Inflammatory macrophage treated with lipopolysaccharide for 1 hour (primary cell): ENCODE results near the gene TBX22.
"Not testable (repeated sequence)": the region's sequence is repeated elsewhere in the genome, so short reads cannot be mapped to it uniquely, and the experiment has no call there.

ENCODE experiments used
- DNase-seq, 2 donors: peaks; one replicate each; pipeline ENCODE4 v3.0.0-alpha.2; 2020 to 2022

TBX22 gene

GRCh38 chrX:80014141-80014940 is at the start of gene TBX22:
TSS of gene TBX22 (plus strand) at chrX:80014753. CDS start at chrX:80022270, 7,517 bp downstream.
- no peak for DNase-seq

- no peak for DNase-seq
These were observed 38.9 kb upstream of the TBX22 start for GRCh38 chrX:79975605-79976004.

- DNase-seq, result no peak
These were observed 10.1 kb upstream of the TBX22 start for GRCh38 chrX:80004458-80004857.

- DNase-seq, result no peak
These were observed 3.0 kb upstream of the TBX22 start for GRCh38 chrX:80011522-80011921.

GRCh38 chrX:80016182-80016581 is 1.6 kb downstream of the TBX22 start:
- no peak for DNase-seq

GRCh38 chrX:80021621-80022020 is 7.1 kb downstream of the TBX22 start:
- DNase-seq, result no peak

GRCh38 chrX:80022363-80023031 is 7.9 kb downstream of the TBX22 start:
- DNase-seq, result no peak

GRCh38 chrX:80026116-80026515 is 11.6 kb downstream of the TBX22 start:
- DNase-seq, result no peak

GRCh38 chrX:80066156-80066555 is 51.6 kb downstream of the TBX22 start:
- DNase-seq, result not testable (repeated sequence)

- not testable (repeated sequence) for DNase-seq
These were observed 61.1 kb downstream of the TBX22 start for GRCh38 chrX:80075625-80076024.
